Left lobe of liver (tissue), 2 donors: ENCODE results near the gene ZBTB1. TPM values are rescaled to one million over a fixed set of nuclear protein-coding genes. Genes with fewer than 3 reads are reported as not detected.
"Not testable (repeated sequence)": the region's sequence is repeated elsewhere in the genome, so short reads cannot be mapped to it uniquely, and the experiment has no call there.

Experiments used
- ATAC-seq: fragments of 200-7000 bp; cut with Tn5 transposase; one replicate; pipeline ENCODE4 v1.9.1; 2020; ENCODE audit warnings: mild to moderate bottlenecking, moderate library complexity
- DNase-seq: peaks from one replicate; pipeline ENCODE4 v3.0.0-alpha.2; 2020; ENCODE audit warnings: low spot score
- total RNA-seq: library from RNA; stranded (reverse); gene quantifications from one replicate; pipeline ENCODE4 v1.2.1, GENCODE V29; 2021
- donor health status: DM: no; HTN: no; CAD: no; lungs with moderate emphysema.
- donor health status: DM: no; HTN: yes; CAD: no.

The ZBTB1 gene
- total RNA-seq, 1 donor from 2014 or later, result 12.1 TPM

- DNase-seq (no peak), ATAC-seq (no peak)
These were observed 7.8 kb upstream of the ZBTB1 start for GRCh38 chr14:64496764-64497163.

GRCh38 chr14:64500088-64500487 lies 4.5 kb upstream of the ZBTB1 start:
- no peak for ATAC-seq
- DNase-seq, result no peak

GRCh38 chr14:64501411-64502171 lies 3.0 kb upstream of the ZBTB1 start:
- ATAC-seq (peak; percentile 29), DNase-seq (peak; percentile 81)

- no peak for DNase-seq
- ATAC-seq, result no peak
These were observed 2.1 kb upstream of the ZBTB1 start for GRCh38 chr14:64502456-64502855.

- no peak for DNase-seq
- ATAC-seq, result peak; percentile 7
These were observed 1.6 kb upstream of the ZBTB1 start for GRCh38 chr14:64502887-64503433.

- DNase-seq (peak; percentile 90), ATAC-seq (peak; percentile 75)
These were observed 898 bp upstream of the ZBTB1 start, which contains the start of gene ZBTB25 for GRCh38 chr14:64503434-64504309. Gene ZBTB25, minus strand, starts transcription at chr14:64503838. Its CDS starts 13,305 bp downstream, at chr14:64490533.

GRCh38 chr14:64504897-64505794 lies 576 bp downstream of the ZBTB1 start:
- ATAC-seq (peak; percentile 59), DNase-seq (peak; percentile 85)

GRCh38 chr14:64506721-64507120 lies 2.2 kb downstream of the ZBTB1 start:
- DNase-seq, result no peak
- ATAC-seq, result no peak

GRCh38 chr14:64507376-64508156 lies 3.0 kb downstream of the ZBTB1 start:
- no peak for ATAC-seq
- no peak for DNase-seq

- DNase-seq, result no peak
- ATAC-seq, result no peak
These were observed 3.7 kb downstream of the ZBTB1 start for GRCh38 chr14:64508215-64508776.

GRCh38 chr14:64509036-64509435 lies 4.5 kb downstream of the ZBTB1 start:
- DNase-seq (no peak), ATAC-seq (no peak)

GRCh38 chr14:64510825-64511671 lies 6.5 kb downstream of the ZBTB1 start:
- ATAC-seq, result peak; percentile 93
- DNase-seq, result no peak

- no peak for ATAC-seq
- DNase-seq, result no peak
These were observed 8.7 kb downstream of the ZBTB1 start for GRCh38 chr14:64513271-64513670.

- DNase-seq, result no peak
- ATAC-seq, result no peak
These were observed 10.5 kb downstream of the ZBTB1 start for GRCh38 chr14:64515053-64515452.

- no peak for ATAC-seq
- DNase-seq, result no peak
These were observed 12.4 kb downstream of the ZBTB1 start for GRCh38 chr14:64516969-64517368.

GRCh38 chr14:64517667-64518066 lies 13.1 kb downstream of the ZBTB1 start:
- not testable (repeated sequence) for ATAC-seq

GRCh38 chr14:64518229-64518628 lies 13.7 kb downstream of the ZBTB1 start:
- no peak for DNase-seq
- ATAC-seq, result no peak

More at GRCh38 chr14:64517667-64518066, 13.1 kb downstream of the ZBTB1 start:
- DNase-seq, result not testable (repeated sequence)

GRCh38 chr14:64520699-64521098 lies 16.1 kb downstream of the ZBTB1 start:
- ATAC-seq, result no peak
- DNase-seq, result no peak
